OCI-LY3 (cell line): ENCODE data around the gene DFFB.

Source experiments
- CTCF ChIP-seq: fragments of 200-600, 300-600 bp; sonication (generic); IDR thresholded peaks from 2 replicates; pipeline ENCODE4 v1.5.1; 2014; ENCODE audit warnings: antibody characterized with exemption, low read length, low read depth
- EZH2phosphoT487 ChIP-seq: fragments of 200-600 bp; shearing (Covaris generic); IDR thresholded peaks from 2 replicates; pipeline ENCODE4 v1.6.1; 2018; ENCODE audit warnings: antibody characterized with exemption, mixed run types, low read depth

GRCh38 chr1:3922201-3922725 lies 65.0 kb downstream of the DFFB start:
- no peak for TF ChIP-seq CTCF
- no peak for TF ChIP-seq EZH2phosphoT487
